ENCODE data around the gene BRSK2.

DNA sequence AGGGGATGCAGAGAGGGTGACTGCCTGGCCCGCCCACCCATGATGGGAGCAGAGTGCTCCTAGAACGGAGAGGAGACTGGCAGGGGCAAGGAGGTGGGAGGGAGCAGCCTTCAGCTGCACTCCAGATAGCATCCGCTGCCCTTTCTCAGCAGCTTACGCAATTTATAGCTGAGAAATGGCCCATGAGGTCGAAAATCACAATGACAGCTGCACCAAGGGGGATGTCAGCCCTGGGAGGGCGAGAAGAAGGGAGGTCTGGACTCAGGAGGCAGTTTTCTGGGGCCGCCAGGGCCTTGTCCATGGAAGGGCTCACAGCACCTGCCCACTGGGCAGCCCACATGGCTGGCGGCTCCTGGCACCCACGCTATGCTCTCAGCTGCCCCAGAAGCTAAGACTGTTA is 114.4 kb downstream of the BRSK2 start:
- TF ChIP-seq POLR2A (IDR thresholded peaks at IDR 0.05; ENCODE audit: low read length), result no peak
- no peak for TF ChIP-seq GATA1 (IDR thresholded peaks at IDR 0.05; ENCODE audit: low read depth, low read length)

All from erythroblast (primary cell).